HG02642 (cell line): Measurements from ENCODE around the gene TNNT2.

Experiments used
- ATAC-seq: cut with Tn5 transposase; IDR thresholded peaks from one replicate; pipeline ENCODE4 v1.9.1; 2021; ENCODE audit warnings: mild to moderate bottlenecking; ENCODE audit not compliant: unreplicated experiment, poor library complexity

Gene TNNT2

DNA sequence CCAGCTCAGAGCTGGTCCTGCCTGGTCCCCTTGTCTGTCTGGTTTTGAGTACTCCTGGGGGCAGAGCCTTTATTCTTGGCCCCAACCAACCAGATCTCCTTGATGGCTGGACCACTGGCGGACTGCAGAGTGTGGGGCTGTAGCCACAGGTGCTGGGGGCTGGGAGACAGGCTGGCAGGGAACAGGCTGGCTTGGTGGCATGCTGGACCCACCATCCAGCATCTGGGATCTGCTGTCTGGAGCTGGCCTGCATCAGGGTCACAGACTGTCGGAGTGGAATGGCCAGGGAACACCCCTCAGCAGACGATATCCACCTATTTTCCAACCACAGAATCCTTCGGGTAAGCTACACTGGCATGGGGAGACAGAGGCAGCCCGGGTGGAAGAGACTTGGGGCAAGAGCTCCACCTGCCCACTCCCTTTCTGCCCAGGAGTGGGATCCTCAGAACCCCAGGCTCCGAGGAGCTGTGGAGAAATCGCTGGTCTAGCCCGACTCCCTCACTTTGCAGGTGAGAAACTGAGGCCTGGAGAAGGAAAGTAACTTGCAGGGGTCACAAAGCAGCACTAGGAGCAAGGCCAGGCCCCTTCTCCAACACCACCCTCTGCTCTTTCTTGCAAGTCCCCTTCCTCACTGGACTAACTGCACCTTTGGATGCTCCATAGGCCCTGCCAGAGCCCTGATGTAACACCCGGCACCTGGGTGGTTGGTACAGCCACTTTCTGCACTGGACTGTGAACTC lies 40.6 kb downstream of the TNNT2 start:
- no peak for ATAC-seq

DNA sequence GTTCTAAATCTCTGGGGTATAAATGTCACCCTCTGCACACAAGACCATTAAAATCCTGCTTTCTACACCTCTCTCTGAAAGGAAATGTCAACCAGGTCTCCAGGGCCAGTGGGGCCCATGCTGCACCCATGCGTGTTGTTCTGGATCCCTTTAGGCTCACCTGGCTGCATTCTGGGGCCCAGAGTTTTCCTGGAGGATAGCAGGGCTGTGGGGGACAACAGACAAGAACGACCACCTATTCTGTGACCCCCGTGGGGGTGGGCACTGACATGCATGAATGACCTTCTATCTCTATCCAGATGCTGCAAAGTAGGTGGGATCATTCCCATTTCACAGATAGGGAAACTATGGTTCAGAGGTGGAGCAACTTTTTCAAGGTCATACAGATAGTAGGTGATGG lies 41.6 kb downstream of the TNNT2 start:
- ATAC-seq: no peak

DNA sequence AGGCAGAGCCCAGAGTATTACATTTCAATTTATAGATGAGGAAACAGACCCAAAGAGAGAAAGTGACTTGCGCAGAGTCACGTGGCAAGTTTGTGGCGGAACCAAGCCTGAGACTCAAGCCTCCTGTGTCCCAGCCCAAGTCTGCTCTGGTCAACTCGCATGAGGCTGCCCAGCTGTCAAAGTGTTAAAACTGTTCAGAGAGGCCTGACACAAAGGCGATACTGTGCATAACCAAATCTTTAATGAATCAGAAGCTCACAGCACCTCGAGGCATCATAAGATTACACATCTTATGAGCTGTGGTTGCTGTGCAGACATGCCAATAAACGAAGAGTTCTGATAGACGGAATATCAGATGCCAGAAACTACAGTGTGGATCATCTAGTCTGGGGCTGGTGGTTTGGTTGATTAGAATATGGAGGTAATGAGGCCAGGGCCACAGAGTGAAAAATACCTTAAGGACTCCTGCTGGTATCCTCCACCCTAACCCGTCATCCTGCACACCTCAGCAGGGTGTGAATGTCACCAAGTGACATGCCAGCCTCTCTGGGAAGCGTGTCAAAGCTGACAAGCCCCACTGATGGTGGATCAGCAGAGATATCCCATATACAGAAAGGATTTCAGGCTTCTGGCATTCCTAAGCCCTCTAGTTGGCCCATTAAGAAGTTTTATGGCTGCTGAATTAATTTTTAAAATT lies 42.2 kb downstream of the TNNT2 start:
- no peak for ATAC-seq

DNA sequence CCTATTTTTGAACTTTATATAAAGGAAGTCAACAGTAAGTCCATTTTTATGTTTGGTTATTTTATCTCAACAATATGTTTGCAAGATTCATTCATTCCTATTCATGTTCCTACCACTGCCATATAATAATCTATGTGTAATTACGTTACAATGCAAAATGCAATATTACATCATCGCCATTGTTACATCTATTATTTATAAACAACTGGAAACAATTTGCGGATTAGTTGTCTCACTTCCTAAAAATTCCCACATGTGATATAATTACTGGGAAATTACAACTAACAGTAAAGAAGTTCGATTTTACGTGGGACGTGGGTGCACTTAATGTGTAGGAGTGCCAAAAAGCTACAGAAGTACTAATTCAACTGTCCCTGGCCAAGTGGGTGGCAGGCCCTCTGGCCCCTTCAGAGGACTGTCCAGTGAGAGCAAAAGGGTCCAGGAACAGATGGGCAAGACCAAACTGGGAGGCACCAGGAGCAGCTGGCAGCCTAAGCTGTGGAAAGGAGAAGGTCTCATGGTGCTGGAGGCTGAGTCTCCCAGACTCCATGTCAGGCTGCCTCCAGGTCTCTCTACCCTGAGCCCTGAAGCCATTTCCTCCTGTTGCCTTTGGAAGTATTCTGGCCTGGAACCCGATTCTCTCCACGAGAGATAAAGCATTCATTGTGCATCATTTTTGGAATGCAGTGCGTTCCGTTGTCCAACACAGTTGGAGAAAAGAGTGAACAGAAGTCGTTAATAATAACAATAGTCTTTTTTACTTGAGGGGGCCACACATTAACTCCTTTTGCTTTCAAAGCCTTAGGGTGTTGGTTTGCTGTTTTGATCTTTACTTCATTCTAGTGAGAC lies 42.9 kb downstream of the TNNT2 start:
- no peak for ATAC-seq

DNA sequence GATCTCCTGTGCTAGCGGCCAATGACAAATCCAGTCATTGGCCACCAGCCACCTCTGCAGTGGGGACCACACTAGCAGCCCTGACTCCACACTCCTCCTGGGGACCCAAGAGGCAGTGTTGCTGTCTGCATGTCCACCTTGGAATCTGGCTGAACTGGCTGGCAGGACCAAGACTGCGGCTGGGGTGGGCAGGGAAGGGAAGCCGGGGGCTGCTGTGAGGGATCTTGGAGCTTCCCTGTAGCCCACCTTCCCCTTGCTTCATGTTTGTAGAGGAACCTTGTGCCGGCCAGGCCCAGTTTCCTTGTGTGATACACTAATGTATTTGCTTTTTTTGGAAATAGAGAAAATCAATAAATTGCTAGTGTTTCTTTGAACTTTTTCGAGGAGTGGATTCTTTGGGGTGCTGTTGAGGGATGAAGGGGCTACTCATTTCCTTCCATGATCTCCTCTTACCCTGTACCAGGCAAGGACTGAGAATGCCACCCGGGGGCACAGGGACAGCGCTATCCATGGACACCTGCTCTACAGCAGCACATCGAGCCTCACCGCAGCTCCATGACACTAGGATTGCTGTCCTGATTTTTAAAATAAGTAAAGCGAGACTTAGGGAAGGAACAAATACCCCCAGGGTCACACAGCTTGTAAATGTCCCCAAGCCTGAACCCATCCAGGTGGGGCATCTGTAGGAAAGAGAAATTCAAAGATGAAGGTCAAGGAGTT lies 44.7 kb downstream of the TNNT2 start:
- ATAC-seq: no peak

DNA sequence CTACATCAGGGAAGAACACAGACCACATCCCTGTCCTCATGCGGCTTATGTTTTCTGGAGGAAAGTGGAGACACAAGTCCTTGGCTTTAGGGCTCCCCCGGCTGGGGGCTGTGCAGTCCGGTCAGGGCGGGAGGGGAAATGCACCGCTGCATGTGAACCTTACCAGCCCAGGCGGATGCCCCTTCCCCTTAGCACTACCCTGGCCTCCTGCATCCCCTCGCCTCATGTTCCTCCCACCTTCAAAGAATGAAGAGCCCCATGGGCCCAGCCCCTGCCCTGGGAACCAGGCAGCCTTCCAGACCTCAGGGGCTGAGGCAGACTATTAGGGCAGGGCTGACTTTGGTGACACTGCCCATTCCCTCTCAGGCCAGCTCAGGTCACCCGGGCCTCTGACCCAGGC lies 45.5 kb downstream of the TNNT2 start:
- ATAC-seq: no peak

DNA sequence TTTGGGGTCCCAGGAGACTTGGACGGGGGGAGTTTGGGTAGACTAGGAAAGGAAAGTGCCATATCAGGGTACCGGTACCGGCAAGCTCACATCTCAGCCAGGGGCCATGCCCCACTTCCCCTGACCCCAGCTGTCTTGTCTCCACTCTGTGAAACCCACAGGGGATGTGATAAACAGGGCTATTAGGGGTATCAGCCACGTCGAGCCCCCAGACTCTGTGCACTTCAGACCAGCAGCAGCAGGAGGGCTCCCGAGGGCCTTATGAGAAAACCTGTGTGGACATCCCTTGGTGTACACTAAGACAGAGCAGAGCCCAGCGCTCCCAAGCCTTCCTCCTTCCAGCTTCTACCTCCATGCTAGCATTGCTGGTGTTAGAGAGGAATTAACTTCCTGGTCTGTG lies 46.3 kb downstream of the TNNT2 start:
- ATAC-seq: no peak

DNA sequence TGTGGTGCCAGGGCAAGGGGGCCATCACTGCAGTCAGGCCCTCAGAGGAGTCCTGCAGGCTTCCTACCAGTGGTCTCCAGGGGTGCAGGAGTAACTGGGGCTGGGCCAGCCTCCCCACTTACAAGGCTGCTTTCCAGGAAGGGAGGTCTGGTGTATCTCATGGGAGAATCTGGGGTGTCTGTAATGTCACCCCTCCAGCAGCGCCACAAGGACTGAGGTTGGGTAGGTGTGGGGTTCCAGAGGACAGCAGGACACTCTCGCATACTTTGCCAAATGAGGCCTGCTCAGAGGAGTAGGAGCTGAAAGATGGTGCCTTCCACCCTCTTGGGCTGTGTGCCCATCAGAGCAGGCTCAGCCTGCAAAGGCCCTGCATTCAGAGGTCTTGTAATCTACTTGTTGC lies 46.9 kb downstream of the TNNT2 start:
- ATAC-seq: no peak

DNA sequence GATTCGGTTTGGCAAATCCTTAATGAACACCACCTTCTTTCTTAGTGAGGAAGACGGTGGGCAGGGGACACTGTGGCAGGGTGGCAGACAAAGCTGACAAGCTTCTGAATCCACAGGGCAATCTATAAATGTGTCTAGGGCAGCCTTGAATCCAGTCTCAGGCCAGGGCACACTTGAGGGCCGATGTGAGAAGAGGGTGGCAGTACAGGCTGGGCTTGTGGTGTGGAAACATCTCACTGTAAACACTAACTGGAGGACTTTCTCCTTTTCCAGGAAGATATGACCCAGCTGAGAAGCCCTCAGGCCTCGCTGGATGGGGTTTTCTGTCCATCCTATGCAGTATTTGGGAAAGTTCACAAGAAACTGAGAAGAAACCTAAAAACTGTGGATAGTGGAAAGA lies 47.7 kb downstream of the TNNT2 start:
- no peak for ATAC-seq

DNA sequence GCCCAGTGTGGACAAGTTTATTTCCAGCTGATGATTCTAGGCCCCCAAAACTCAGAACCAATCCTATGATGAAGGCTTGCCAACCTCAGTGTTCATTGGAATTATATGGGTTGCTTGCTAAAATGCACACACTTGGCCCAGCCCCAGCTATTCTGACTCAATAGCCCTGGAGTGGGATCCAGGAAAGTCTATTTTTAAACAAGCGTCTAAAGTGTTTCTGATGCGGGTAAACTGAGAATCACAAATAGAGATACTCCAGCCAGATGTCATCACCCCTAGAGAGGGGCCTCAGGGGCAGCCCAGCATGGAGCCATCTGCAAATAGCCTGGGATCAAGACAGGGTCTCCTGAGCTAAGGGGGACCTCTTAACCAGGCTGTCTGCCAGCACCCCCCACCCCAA lies 48.2 kb downstream of the TNNT2 start:
- no peak for ATAC-seq

DNA sequence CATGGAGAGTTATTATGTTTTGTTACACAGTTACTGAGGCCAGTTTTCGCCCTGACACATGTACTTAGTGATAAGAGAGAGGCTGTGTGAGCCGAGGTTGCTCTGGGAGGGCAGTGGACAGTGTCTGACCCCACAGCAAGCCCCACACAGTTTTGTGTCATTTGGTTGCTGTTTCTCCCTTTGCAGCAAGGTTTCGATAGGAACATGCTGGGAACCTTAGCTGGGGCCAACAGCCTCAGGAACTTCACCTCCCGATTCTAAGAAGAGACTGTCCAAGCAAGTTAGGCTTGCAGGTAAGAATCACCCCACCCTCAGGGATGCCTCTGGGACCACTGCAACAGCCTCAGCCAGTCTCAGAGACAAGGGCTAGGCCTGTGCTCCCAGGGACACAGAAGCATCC lies 48.9 kb downstream of the TNNT2 start:
- ATAC-seq: no peak

DNA sequence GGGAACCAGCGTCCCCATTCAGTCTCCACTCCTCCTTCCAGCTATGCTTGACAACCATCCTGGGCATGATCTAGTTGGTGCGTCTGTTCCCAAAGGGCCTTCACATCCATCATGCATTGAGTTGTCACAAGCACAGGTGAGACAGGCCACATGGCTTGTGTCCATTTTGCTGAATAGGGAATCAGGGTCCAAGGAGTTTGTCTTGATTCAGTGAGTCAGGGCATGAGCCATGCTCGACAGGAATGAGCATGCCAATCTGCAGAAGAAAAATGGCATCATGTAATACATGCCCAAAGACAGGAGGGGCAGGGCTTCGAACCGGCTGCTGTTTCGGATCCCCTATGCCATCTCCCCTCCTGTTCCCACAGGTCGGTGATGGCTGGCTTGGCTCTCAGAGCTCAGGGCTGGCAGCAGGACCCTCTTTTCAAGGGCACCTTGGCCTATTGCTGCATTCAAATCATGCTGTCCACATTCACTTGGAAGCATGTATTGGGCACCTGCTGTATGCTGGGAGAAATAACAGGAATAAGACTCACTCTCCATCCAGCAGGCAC lies 49.7 kb downstream of the TNNT2 start:
- ATAC-seq: no peak

DNA sequence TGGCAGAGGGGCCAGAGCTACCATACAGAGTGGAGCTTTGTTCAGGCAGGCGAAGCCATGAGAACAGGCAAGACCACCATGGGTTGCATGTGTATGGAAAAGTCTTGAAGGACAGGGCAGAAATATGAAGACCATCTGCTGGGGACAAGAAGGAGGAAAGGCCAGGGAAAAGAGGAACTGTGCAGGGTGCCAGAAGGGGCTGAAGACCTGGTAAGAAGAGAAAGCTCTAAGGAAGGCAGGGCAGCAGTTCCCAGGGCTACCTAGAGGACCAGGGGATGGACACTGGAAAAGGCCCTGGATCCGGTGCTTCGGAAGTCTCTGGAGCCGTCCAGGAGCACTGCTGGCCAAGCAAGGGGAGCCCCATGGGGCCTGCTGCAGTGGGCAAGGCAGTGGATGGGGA lies 50.8 kb downstream of the TNNT2 start:
- ATAC-seq: no peak

DNA sequence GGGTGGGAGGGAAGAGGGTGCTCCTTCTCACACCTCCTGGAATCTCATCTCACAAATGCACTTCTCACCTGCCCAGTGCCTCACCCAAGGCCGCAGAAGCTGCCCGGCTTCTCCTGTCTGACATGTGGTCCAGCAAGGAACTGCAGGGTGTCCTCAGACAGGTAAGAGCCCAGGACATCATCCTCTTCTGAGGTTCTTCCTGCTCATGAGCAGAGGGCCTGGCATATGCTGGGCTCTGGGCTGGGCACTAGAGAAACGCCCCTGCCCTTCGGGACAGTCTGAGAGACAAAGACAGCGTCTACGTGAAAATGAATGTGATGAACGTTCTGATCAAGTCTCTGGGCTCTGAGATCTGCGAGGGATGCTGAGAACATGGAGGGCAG lies 51.8 kb downstream of the TNNT2 start:
- ATAC-seq: no peak

DNA sequence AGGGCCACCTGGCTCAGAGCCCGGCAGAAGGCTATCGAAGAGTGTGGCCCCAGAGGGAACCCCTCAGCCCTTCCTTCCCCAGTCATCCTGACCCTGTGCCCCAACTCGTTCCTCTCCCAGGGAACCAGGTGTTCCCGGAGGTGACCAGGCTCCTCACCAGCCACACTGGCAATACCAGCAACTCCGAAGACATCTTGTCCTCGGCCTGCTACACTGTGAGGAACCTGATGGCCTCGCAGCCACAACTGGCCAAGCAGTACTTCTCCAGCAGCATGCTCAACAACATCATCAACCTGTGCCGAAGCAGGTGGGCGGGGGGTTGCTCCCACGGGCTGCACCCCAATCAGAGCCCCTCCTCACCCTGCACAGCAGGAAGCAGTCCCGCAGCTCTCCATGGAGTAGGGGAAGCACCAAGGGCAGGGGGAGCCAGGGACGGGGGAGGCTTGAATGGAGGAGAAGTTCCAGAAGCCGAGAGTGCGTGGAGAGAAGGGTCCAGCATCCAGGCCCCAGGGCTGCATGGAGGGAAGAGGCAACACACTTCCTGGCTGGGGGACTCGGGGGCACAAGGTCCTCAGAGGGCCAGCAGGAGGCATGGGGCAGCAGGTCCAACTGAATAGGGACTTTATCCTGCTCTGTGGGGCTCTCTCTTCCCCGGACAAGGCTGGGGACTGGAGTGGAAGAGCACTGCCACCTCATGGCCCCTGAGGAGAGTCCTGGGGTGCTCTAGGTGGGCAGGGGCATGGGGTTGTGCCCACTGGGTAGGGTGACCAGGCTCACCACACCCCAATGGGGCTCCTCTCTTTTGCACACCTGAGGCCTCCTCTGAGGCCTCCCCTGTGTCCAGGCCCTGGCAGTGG lies 52.4 kb downstream of the TNNT2 start:
- no peak for ATAC-seq

DNA sequence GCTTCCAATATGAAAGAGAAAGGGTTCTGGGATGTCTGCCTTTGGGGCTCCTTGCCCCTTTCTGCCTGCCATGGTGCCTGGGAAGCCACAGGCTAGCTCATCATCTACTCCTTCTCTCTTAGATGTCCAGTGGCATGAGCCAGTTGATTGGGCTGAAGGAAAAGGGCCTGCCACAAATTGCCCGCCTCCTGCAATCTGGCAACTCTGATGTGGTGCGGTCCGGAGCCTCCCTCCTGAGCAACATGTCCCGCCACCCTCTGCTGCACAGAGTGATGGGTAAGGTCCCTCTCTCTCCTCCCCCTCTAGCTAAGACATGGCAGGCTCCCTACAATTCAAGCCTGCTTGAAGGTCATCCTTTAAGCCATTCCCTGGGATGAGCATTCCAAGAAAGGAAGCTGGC lies 53.2 kb downstream of the TNNT2 start:
- ATAC-seq: no peak

DNA sequence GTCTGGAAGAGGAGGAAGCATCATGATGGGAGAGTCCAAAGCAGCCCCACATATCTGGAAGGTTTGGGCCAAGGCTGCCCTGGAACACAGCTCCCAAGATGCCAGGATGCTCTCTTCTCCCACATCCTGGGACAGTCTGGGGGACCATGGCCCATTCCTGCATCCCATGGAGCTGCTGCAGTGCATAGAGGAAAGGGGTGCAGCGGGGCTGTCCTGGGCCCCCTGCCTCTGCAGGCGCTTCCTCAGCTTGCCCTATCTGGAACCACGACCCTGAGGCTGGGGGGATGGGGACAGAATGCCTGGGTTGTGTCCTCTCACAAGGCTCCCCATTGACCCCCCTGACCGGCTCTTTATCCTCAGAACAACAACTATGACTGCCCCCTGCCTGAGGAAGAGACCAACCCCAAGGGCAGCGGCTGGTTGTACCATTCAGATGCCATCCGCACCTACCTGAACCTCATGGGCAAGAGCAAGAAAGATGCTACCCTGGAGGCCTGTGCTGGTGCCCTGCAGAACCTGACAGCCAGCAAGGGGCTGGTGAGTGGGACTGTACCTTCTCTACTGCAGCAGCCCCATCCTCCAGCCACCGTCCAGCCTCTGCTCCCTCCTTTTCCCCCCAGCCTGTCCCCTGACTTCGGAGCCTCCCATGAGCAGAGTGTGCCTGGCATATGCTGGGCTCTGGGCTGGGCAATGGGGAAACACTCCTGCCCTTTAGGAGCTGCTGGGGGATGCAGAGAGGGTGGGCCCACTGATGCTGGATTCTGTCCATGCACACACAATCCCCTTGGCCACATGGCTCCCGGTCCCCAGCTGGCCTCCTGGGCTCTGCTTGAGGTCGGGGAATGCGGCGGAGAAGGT lies 54.6 kb downstream of the TNNT2 start:
- no peak for ATAC-seq

DNA sequence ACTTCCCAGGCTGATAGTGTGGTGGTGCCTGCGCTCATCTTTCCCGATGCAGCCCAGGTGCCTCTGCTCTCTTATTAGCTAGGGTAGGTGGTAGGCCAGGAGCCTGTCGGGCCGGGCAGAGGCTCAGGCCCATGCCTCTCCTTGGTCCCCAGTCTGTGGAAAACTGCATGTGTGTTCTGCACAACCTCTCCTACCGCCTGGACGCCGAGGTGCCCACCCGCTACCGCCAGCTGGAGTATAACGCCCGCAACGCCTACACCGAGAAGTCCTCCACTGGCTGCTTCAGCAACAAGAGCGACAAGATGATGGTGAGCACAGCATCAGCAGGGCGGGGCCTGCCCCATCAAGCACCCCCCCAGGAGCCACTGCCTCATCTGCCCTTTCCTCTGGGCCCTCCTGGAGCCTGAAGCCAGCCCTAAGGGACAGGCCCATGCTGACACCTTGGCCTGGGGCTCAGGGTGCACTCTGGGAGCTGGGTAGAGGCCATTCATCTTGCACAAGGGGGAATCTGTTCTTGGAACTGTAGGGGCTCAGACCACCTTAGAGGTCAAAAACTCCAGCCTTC lies 55.6 kb downstream of the TNNT2 start:
- no peak for ATAC-seq
